Effector memory CD4-positive, alpha-beta T cell (primary cell): ENCODE results near the gene TARS3.
A peak's percentile ranks its signal among the peaks of the same experiment; 100 is the strongest.

Source experiments
- DNase-seq, 3 donors: peaks; one replicate each; pipeline ENCODE4 v3.0.0-alpha.2; 2020
- H3K27ac ChIP-seq: 2 replicates; pipeline ENCODE4 v1.7.0; 2013; ENCODE audit warnings: mild to moderate bottlenecking, low read length, moderate library complexity; ENCODE audit not compliant: insufficient read depth, poor library complexity, severe bottlenecking
- H3K27me3 ChIP-seq: replicated peaks from 2 replicates; pipeline ENCODE4 v1.7.0; 2013; ENCODE audit warnings: mild to moderate bottlenecking, low read length; ENCODE audit not compliant: insufficient read depth, control insufficient read depth, poor library complexity, severe bottlenecking
- H3K36me3 ChIP-seq: 2 replicates; pipeline ENCODE4 v1.7.0; 2013; ENCODE audit warnings: mild to moderate bottlenecking, low read length, moderate library complexity; ENCODE audit not compliant: control insufficient read depth, insufficient read depth
- H3K4me1 ChIP-seq: 2 replicates; pipeline ENCODE4 v1.7.0; 2013; ENCODE audit warnings: low read length, mild to moderate bottlenecking; ENCODE audit not compliant: control insufficient read depth, insufficient read depth, poor library complexity, severe bottlenecking
- H3K4me3 ChIP-seq: 2 replicates; pipeline ENCODE4 v1.7.0; 2013; ENCODE audit warnings: low read length, low read depth, mild to moderate bottlenecking; ENCODE audit not compliant: insufficient read depth, poor library complexity, severe bottlenecking
- H3K9me3 ChIP-seq: 2 replicates; pipeline ENCODE4 v1.7.0; 2013; ENCODE audit warnings: mild to moderate bottlenecking, low read length, moderate library complexity; ENCODE audit not compliant: control insufficient read depth

TARS3 gene

DNA sequence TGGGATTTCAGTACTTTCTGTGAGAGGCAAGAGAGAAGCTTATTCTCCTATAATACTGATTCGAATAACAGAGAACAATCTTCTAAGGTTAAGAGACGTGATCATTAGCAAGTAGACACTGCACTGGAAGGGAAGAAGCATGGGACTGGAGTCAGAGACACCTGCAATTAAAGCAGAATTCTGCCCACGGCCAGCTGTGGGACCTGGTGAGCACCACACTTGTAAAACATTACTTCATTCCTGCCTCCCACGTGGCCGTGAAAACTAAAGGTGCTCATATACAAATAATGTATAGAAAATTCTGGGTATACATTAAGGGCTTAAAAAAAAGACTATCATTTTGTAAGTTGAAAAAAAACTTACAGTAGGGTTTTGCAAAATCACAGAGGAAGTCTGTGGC is 74.1 kb downstream of the TARS3 start:
- Histone ChIP-seq H3K36me3 (peaks cover 39% of the 10 kb centered on the region), H3K27me3 (no peaks in the 10 kb centered on the region), H3K4me1 (peaks cover 15% of the 10 kb centered on the region), H3K4me3 (no peak overlapping the region), H3K9me3 (no peaks in the 10 kb centered on the region), H3K27ac (no peak overlapping the region)
- no peak for DNase-seq

DNA sequence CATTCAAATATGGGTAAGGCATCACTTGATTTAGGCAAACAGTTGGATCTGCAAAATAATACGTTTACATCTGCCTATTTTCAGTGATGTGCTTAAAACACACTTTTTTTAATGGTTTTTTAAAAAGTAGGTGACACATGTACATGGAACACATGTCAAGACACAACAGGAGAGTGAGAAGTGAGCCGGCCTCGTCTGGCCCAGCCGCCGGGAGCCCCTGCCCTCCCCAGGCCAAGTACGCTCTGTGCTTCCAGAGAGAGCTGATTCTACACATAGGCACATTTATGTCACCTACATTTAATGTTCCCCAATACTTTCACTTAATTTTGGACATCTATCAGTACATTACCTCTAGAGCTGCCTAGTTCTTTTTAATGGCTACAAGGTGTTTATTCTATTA is 75.9 kb downstream of the TARS3 start:
- Histone ChIP-seq H3K36me3 (peaks cover 53% of the 10 kb centered on the region), H3K27ac (no peak overlapping the region), H3K9me3 (no peaks in the 10 kb centered on the region), H3K27me3 (no peaks in the 10 kb centered on the region), H3K4me3 (no peak overlapping the region), H3K4me1 (peaks cover 15% of the 10 kb centered on the region)
- DNase-seq = no peak

DNA sequence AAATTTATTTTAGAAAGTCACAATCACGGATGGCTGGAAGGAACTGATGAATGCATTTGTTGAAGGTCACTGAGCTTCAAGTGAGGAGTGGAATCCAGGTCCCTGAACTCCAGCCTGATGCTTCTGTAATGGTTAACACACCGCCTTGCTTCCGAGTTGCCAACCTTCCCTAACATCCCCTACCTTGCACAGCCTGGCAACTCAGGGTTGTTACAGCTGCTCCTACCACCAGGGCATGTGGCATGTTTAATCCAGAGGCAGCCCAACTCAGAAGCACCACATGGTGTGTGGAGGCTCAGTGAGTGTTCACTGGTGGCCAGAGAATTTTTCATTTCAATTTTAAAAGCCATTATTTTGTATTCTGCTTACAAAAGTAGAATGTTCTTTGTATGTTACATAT is 77.0 kb downstream of the TARS3 start:
- Histone ChIP-seq H3K4me3 (no peak overlapping the region), H3K36me3 (peaks cover 57% of the 10 kb centered on the region), H3K9me3 (no peaks in the 10 kb centered on the region), H3K27me3 (no peaks in the 10 kb centered on the region), H3K4me1 (peaks cover 10% of the 10 kb centered on the region), H3K27ac (no peak overlapping the region)
- no peak for DNase-seq

DNA sequence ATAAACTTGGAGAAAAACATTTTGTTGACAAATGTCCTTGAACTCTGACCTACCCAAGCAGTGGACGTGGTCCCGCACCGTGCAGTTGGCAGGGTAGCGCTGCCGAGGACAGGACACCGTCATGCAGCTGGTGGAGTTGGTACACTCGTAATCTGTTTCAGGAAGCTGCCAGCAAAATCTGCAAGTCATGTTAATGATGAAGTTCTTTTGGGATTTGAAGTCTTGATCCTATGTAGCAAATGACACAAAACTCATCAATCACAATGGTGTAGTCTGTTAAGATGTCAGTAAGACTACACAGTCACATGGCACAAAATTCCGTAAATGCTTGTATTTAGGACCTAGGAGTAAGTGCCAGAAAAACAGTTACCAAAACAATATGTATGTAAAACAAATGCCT is 77.6 kb downstream of the TARS3 start:
- peaks cover 13% of the 10 kb centered on the region for H3K4me1 ChIP-seq
- H3K4me3 ChIP-seq = no peak overlapping the region
- DNase-seq = no peak
- no peak overlapping the region for H3K27ac ChIP-seq
- H3K9me3 ChIP-seq = no peaks in the 10 kb centered on the region
- H3K27me3 ChIP-seq = no peaks in the 10 kb centered on the region
- peaks cover 57% of the 10 kb centered on the region for H3K36me3 ChIP-seq

DNA sequence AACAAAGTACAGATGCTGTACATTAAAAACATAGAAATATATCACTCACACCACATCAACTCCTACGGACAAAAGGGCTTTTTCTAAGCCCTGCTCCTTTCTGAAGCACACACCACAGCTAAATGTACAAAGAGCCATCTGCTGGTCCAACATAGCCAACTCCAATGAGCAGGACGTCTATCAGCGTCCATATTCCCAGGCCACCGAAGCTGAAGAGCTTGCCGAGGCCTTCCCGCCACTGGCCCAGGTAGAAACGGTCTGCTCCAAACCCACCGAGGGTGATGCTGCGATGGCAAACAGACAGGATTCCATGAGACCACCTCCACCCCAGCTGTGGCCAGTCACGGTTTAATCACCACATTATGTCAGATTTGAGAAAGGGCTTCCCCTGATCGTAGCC is 81.9 kb downstream of the TARS3 start:
- DNase-seq = no peak
- Histone ChIP-seq H3K27ac (peak overlapping the region; percentile 58), H3K4me3 (no peak overlapping the region), H3K36me3 (peaks cover 49% of the 10 kb centered on the region), H3K4me1 (peaks cover 13% of the 10 kb centered on the region), H3K9me3 (no peaks in the 10 kb centered on the region), H3K27me3 (no peaks in the 10 kb centered on the region)

DNA sequence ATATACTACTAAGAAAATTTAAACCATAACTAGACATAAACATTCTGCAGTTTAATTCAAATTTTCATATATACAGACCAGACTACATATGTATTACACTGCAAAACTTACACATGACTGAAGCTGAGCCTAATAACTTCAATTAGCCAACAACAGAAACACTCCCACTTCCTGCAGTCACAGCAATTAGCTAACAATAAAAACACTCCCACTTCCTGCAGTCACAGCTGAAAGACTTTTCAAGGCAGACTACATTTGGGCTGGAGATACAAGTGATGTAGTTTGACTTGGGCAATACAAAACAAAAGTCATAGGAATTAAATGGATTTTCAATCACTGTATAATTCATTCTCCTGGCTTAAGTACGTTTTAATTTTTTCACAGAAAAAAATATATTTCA is 82.4 kb downstream of the TARS3 start:
- Histone ChIP-seq H3K27ac (peak overlapping the region; percentile 58), H3K27me3 (no peaks in the 10 kb centered on the region), H3K4me3 (no peak overlapping the region), H3K4me1 (peaks cover 13% of the 10 kb centered on the region), H3K36me3 (peaks cover 44% of the 10 kb centered on the region), H3K9me3 (no peaks in the 10 kb centered on the region)
- peak in 1 of 3 donors; percentile 16 for DNase-seq

DNA sequence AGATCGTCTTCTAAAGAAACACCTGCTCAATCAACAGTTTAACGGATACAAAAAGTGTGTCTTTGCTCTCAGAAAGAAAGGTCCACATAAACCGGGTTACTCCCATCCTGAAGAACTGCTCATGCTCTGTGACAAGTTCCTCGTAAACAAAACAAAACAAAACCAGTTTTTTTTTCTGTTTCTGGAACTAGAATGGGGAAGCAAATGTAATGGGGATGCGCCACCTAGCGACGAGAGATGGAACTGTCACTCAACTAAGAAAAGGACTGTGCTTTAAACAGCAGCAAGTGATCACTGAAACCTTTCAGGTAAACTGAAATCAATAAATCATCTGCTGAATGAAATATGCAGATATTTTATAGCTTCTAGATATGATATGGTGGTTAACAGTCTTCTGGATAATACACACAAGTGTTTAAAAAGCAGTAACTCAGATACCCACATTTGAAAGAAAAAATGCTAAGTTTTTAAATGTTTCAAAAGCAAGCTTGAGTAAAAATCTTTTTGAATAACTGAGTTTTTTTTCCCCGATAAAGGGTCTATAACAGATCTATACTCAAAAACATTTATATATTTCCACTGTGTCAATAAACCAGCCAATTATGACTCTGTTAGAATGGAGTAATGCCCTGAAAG is 83.0 kb downstream of the TARS3 start:
- Histone ChIP-seq H3K9me3 (no peaks in the 10 kb centered on the region), H3K4me1 (peaks cover 13% of the 10 kb centered on the region), H3K4me3 (no peak overlapping the region), H3K27me3 (no peaks in the 10 kb centered on the region), H3K36me3 (peaks cover 38% of the 10 kb centered on the region), H3K27ac (peak overlapping the region; percentile 58)
- DNase-seq = peak; percentile 57 to 69 (median 58)

DNA sequence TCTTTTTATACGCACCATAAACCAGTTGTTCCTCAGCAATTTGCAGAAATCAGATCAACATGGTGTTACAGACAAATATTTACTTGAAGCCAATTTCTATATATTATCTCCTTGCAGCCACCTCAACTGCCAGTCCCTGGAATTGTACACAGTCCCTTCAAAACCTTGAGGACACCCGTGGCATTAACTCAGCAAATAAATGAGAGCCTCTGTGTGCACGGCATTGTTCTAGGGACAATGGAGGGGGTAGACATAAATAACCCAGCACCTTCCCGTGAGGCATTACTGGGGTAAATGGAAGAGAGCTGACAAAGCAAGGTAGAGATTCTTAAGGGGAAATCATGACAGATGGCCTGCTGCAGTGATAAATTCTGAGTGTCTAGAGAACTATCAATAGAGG is 84.6 kb downstream of the TARS3 start:
- DNase-seq = no peak
- no peak overlapping the region for H3K4me3 ChIP-seq
- H3K36me3 ChIP-seq = peaks cover 22% of the 10 kb centered on the region
- H3K27ac ChIP-seq = no peak overlapping the region
- H3K4me1 ChIP-seq = peaks cover 13% of the 10 kb centered on the region
- H3K27me3 ChIP-seq = no peaks in the 10 kb centered on the region
- H3K9me3 ChIP-seq = no peaks in the 10 kb centered on the region

DNA sequence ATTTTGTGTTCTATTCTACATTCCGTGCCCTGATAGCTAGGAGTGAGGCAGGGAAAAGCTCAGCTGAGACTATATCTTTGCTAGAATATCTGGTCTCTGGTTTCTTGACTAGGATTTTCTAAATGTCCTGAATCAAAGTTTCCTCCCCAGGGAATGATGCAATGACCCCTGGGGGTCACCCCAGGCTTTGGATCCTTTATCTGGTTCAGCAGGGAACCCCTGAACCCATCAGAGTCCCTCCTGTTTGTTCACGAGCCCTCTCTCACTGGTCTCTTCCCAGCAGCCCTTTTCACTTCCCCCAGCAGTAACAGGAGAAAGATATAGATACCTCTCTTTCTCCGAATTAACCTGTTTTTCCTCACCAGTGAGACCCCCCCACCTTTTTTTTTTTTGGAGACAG is 86.4 kb downstream of the TARS3 start:
- Histone ChIP-seq H3K4me1 (peaks cover 13% of the 10 kb centered on the region), H3K27ac (no peak overlapping the region), H3K27me3 (no peaks in the 10 kb centered on the region), H3K4me3 (no peak overlapping the region), H3K36me3 (peaks cover 13% of the 10 kb centered on the region), H3K9me3 (no peaks in the 10 kb centered on the region)
- DNase-seq = no peak

DNA sequence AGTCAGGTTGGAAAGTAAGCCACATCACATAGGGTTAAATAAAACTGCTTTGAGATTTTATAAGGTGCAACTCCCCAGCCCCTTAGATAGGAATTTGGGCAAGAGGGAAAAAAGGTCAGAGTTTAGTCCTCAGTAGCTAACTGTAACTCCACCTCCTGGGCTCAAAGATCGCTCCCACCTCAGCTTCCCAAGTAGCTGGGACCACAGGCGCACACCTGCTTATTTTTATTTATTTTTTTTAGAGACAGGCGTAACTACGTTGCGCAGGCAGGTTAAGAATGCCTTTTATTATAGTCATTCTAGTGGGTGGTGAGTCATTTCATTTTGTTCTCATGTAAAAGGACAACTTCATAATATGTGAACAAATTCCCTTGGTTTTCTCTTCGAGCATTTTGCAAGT is 86.8 kb downstream of the TARS3 start:
- Histone ChIP-seq H3K9me3 (no peaks in the 10 kb centered on the region), H3K4me1 (peaks cover 13% of the 10 kb centered on the region), H3K27me3 (no peaks in the 10 kb centered on the region), H3K36me3 (peaks cover 11% of the 10 kb centered on the region), H3K4me3 (no peak overlapping the region), H3K27ac (no peak overlapping the region)
- no peak for DNase-seq
